ENCODE data around the gene KCND3.

- TF ChIP-seq, protein P1, sequence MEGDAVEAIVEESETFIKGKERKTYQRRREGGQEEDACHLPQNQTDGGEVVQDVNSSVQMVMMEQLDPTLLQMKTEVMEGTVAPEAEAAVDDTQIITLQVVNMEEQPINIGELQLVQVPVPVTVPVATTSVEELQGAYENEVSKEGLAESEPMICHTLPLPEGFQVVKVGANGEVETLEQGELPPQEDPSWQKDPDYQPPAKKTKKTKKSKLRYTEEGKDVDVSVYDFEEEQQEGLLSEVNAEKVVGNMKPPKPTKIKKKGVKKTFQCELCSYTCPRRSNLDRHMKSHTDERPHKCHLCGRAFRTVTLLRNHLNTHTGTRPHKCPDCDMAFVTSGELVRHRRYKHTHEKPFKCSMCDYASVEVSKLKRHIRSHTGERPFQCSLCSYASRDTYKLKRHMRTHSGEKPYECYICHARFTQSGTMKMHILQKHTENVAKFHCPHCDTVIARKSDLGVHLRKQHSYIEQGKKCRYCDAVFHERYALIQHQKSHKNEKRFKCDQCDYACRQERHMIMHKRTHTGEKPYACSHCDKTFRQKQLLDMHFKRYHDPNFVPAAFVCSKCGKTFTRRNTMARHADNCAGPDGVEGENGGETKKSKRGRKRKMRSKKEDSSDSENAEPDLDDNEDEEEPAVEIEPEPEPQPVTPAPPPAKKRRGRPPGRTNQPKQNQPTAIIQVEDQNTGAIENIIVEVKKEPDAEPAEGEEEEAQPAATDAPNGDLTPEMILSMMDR (IDR thresholded peaks at IDR 0.05; ENCODE audit: extremely low read depth in 1 of 2, insufficient read depth in 1 of 2, low read depth in 1 of 2, low read length in 2 of 2), result no peak
- no peak for TF ChIP-seq POLR2A (IDR thresholded peaks at IDR 0.05; ENCODE audit: low read depth, low read length)
- TF ChIP-seq POLR2AphosphoS5 (IDR thresholded peaks at IDR 0.05; ENCODE audit: insufficient read depth, low read depth, low read length), result no peak
- TF ChIP-seq EZH2 (IDR thresholded peaks at IDR 0.05; ENCODE audit: borderline replicate concordance, low read depth, low read length, severe bottlenecking), result no peak
- TF ChIP-seq MYC (IDR thresholded peaks at IDR 0.05; ENCODE audit: low read depth, low read length), result no peak
- no peak for TF ChIP-seq JUN (IDR thresholded peaks at IDR 0.05; ENCODE audit: borderline replicate concordance, insufficient read depth, insufficient read length, low read depth)
- TF ChIP-seq FOS (IDR thresholded peaks at IDR 0.05; ENCODE audit: borderline replicate concordance, insufficient read depth, low read length), result no peak
- TF ChIP-seq MAX (IDR thresholded peaks at IDR 0.05; ENCODE audit: insufficient read depth, insufficient read length), result no peak
Measured at GRCh38 chr1:111938123-111938522, 51.3 kb downstream of the KCND3 start.

Data from endothelial cell of umbilical vein (primary cell).